ENCODE measurements around the gene PODXL. TPM values are rescaled to one million over a fixed set of nuclear protein-coding genes. Genes with fewer than 3 reads are reported as not detected.

Gene PODXL
- total RNA-seq, 1 experiment from 2014 or later: 37.5 TPM

DNA sequence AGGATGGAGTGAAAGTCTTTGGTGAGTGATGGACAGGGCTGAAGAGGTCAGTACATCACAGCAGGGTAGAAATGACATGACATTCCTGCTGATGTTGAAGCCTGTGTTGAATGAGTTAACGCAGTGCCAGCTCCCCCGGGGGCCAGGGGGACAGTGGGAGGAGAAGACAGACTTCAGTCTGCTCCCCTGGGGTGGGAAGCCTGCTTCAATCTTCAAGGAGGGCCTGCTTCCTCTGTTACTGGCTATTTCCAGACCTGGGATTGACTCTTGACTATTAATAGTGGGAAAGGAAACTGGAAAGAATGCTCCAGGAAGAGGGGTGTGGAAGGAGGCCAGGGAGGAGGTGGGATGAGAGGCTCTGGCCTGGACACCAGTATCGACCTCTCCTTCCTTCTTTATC lies 27.2 kb downstream of the PODXL start:
- no peak overlapping the region for H3K27ac ChIP-seq (ENCODE audit: low read depth, low read length)
- no peaks in the 10 kb centered on the region for H3K9me3 ChIP-seq (ENCODE audit: control insufficient read depth in 1 of 2, insufficient read depth in 1 of 2, low read depth in 1 of 2, low read length in 2 of 2)
- no peak overlapping the region for H3K9ac ChIP-seq (ENCODE audit: low read length)
- ChIA-PET POLR2A (no interaction called here), RAD21 (ENCODE audit: low non-redundant PET in 1 of 2, low total read pairs in 2 of 2, uncharacterized antibody in 2 of 2, unreplicated experiment in 2 of 2) (no interaction called here), CTCF (no interaction called here)
- H3K36me3 ChIP-seq (ENCODE audit: control insufficient read depth in 1 of 2, insufficient read depth in 2 of 2, low read length in 2 of 2): no peaks in the 10 kb centered on the region
- BruUV-seq (replicated peaks): no TSS peak
- H2AFZ ChIP-seq (ENCODE audit: low read depth, low read length, poor library complexity, severe bottlenecking): no peak overlapping the region
- H3K27me3 ChIP-seq (ENCODE audit: insufficient read depth, low read length): no peaks in the 10 kb centered on the region
- H3K4me3 ChIP-seq (replicated peaks in 1 of 2; ENCODE audit: low read depth in 1 of 2, low read length in 2 of 2): no peak overlapping the region
- intact Hi-C loops (cut with micrococcal nuclease): no loop called here
- H3K4me2 ChIP-seq (ENCODE audit: low read length): no peak overlapping the region
- TF ChIP-seq ZNF274 (IDR thresholded peaks at IDR 0.05; ENCODE audit: low read depth, low read length) (no peak), ZFX (IDR thresholded peaks at IDR 0.05) (no peak), ELF1 (IDR thresholded peaks at IDR 0.05; ENCODE audit: borderline replicate concordance, low read depth) (no peak), EZH2phosphoT487 (IDR thresholded peaks at IDR 0.05; ENCODE audit: borderline replicate concordance) (no peak), JUND (IDR thresholded peaks at IDR 0.05) (no peak), CBX3 (IDR thresholded peaks at IDR 0.05; ENCODE audit: low read depth) (no peak), RAD21 (IDR thresholded peaks at IDR 0.05; ENCODE audit: low read depth) (no peak), YY1 (IDR thresholded peaks at IDR 0.05; ENCODE audit: extremely low read depth, insufficient replicate concordance, low read depth, low read length) (no peak), EGR1 (IDR thresholded peaks at IDR 0.05; ENCODE audit: low read depth) (no peak), SRF (IDR thresholded peaks at IDR 0.05; ENCODE audit: low read depth) (no peak), TCF7L2 (IDR thresholded peaks at IDR 0.05; ENCODE audit: borderline replicate concordance, extremely low read depth, insufficient read depth, insufficient read length) (no peak)
- TF ChIP-seq, protein P1, sequence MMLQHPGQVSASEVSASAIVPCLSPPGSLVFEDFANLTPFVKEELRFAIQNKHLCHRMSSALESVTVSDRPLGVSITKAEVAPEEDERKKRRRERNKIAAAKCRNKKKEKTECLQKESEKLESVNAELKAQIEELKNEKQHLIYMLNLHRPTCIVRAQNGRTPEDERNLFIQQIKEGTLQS (IDR thresholded peaks at IDR 0.05): no peak
- TF ChIP-seq, protein P2, sequence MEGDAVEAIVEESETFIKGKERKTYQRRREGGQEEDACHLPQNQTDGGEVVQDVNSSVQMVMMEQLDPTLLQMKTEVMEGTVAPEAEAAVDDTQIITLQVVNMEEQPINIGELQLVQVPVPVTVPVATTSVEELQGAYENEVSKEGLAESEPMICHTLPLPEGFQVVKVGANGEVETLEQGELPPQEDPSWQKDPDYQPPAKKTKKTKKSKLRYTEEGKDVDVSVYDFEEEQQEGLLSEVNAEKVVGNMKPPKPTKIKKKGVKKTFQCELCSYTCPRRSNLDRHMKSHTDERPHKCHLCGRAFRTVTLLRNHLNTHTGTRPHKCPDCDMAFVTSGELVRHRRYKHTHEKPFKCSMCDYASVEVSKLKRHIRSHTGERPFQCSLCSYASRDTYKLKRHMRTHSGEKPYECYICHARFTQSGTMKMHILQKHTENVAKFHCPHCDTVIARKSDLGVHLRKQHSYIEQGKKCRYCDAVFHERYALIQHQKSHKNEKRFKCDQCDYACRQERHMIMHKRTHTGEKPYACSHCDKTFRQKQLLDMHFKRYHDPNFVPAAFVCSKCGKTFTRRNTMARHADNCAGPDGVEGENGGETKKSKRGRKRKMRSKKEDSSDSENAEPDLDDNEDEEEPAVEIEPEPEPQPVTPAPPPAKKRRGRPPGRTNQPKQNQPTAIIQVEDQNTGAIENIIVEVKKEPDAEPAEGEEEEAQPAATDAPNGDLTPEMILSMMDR (IDR thresholded peaks at IDR 0.05 in 2 of 3, conservative IDR thresholded peaks at IDR 0.05 in 1 of 3; ENCODE audit: borderline replicate concordance in 1 of 3, insufficient read depth in 1 of 3, low read depth in 2 of 3, low read length in 2 of 3): no peak
- no peaks in the 10 kb centered on the region for H3K9me2 ChIP-seq (ENCODE audit: insufficient read depth)
- H3K79me2 ChIP-seq (ENCODE audit: insufficient read depth, low read length): peaks cover 3% of the 10 kb centered on the region; the same call in 1 of the 2 replicates
- DNase-seq (ENCODE audit: low read depth, low spot score) (no peak), ATAC-seq (no peak)
- no peaks in the 10 kb centered on the region for H3K4me1 ChIP-seq (ENCODE audit: control insufficient read depth in 1 of 2, insufficient read depth in 2 of 2, low read length in 2 of 2)
- H4K20me1 ChIP-seq (ENCODE audit: insufficient read depth): no peaks in the 10 kb centered on the region

Measured in HCT116 (cell line).